Measurements from ENCODE around the gene VPS45.

DNA sequence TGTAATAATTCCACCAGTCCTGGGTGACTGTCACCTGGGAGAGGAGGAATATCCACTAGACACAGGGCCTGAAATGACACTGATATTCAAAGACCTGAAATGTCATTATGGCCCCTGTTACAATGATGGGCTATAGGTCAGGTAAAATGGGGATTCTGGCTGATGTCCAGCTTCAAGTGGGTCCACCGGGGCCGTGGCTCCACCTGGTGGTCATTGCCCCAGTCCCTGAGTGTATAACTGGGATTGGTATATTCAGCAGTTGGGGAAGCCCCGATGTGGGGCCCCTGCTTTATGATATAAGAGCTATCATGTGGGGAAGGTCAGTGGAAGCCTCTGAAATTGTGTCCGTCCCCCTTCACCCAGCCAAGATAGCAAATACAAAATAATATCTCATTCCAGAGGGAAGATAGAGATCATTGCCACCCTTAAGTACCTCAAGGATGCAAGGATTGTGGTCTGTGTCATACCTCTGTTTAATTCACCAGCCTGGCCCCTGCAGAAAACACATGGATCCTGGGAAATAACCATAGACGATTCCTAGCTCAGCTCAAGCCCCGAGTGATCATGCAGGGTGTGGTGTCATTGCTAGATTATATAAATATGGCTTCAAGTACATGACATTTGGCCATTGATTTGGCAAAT, 101.5 kb downstream of the VPS45 start:
- no peak for TF ChIP-seq POLR2A (IDR thresholded peaks at IDR 0.05)
- TF ChIP-seq, protein P1, sequence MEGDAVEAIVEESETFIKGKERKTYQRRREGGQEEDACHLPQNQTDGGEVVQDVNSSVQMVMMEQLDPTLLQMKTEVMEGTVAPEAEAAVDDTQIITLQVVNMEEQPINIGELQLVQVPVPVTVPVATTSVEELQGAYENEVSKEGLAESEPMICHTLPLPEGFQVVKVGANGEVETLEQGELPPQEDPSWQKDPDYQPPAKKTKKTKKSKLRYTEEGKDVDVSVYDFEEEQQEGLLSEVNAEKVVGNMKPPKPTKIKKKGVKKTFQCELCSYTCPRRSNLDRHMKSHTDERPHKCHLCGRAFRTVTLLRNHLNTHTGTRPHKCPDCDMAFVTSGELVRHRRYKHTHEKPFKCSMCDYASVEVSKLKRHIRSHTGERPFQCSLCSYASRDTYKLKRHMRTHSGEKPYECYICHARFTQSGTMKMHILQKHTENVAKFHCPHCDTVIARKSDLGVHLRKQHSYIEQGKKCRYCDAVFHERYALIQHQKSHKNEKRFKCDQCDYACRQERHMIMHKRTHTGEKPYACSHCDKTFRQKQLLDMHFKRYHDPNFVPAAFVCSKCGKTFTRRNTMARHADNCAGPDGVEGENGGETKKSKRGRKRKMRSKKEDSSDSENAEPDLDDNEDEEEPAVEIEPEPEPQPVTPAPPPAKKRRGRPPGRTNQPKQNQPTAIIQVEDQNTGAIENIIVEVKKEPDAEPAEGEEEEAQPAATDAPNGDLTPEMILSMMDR (IDR thresholded peaks at IDR 0.05), result peak; percentile 70 to 89 (median 83)
